ENCODE measurements around the gene HNRNPF. TPM values are rescaled to one million over a fixed set of nuclear protein-coding genes. Genes with fewer than 3 reads are reported as not detected.

The HNRNPF gene
- total and polyA plus RNA-seq, 2 of the 4 experiments (the other 2 are of a cell fraction) = 169 to 207 TPM

DNA sequence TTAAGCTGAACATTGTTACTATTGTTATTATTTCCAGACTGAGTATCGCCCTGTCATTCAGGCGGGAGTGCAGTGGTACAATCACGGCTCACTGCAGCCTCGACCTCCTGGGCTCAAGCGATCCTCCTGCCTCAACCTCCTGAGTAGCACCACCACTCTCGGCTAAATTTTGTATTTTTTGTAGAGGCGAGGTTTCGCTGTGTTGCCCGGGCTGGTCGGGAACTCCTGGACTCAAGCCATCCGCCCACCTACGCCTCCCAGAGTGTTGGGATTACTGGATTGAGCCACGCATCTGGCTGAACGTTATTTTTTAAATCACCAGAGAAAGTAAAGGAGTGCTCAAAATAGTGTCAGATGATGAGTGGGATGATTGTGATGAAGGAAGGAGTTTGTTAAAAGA, 1.4 kb upstream of the HNRNPF start:
- H3K9ac ChIP-seq (ENCODE audit: low read depth, low read length) = no peak overlapping the region
- dilution Hi-C loops (cut with HindIII; ENCODE audit: low sequenced_read_pairs, unreplicated experiment) = no loop called here
- POLR2A ChIA-PET (ENCODE audit: unreplicated experiment) = no interaction called here

More for the DNA sequence above, 1.4 kb upstream of the HNRNPF start:
- TF ChIP-seq SMC3 (IDR thresholded peaks at IDR 0.05; ENCODE audit: low read depth, low read length) (no peak), FOS (IDR thresholded peaks at IDR 0.05; ENCODE audit: low read depth, low read length) (no peak), CEBPB (IDR thresholded peaks at IDR 0.05; ENCODE audit: low read depth, low read length) (no peak), MAZ (IDR thresholded peaks at IDR 0.05; ENCODE audit: borderline replicate concordance, low read depth, low read length) (no peak), RFX5 (IDR thresholded peaks at IDR 0.05; ENCODE audit: low read depth, low read length) (no peak), MAFK (IDR thresholded peaks at IDR 0.05; ENCODE audit: low read depth, low read length) (no peak), RCOR1 (IDR thresholded peaks at IDR 0.05; ENCODE audit: insufficient replicate concordance, low read length) (no peak), RAD21 (IDR thresholded peaks at IDR 0.05; ENCODE audit: low read length) (no peak), CHD1 (IDR thresholded peaks at IDR 0.05; ENCODE audit: low read depth, low read length) (no peak), POLR2A (IDR thresholded peaks at IDR 0.05; ENCODE audit: low read depth, low read length) (no peak), NFE2L2 (IDR thresholded peaks at IDR 0.05; ENCODE audit: low read depth, low read length) (no peak), BHLHE40 (IDR thresholded peaks at IDR 0.05; ENCODE audit: low read depth, low read length) (no peak), MXI1 (IDR thresholded peaks at IDR 0.05; ENCODE audit: borderline replicate concordance, low read depth, low read length) (no peak)
- TF ChIP-seq, protein P1, sequence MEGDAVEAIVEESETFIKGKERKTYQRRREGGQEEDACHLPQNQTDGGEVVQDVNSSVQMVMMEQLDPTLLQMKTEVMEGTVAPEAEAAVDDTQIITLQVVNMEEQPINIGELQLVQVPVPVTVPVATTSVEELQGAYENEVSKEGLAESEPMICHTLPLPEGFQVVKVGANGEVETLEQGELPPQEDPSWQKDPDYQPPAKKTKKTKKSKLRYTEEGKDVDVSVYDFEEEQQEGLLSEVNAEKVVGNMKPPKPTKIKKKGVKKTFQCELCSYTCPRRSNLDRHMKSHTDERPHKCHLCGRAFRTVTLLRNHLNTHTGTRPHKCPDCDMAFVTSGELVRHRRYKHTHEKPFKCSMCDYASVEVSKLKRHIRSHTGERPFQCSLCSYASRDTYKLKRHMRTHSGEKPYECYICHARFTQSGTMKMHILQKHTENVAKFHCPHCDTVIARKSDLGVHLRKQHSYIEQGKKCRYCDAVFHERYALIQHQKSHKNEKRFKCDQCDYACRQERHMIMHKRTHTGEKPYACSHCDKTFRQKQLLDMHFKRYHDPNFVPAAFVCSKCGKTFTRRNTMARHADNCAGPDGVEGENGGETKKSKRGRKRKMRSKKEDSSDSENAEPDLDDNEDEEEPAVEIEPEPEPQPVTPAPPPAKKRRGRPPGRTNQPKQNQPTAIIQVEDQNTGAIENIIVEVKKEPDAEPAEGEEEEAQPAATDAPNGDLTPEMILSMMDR (conservative IDR thresholded peaks at IDR 0.05; ENCODE audit: low read depth, low read length) = no peak
- TF ChIP-seq, protein P2, sequence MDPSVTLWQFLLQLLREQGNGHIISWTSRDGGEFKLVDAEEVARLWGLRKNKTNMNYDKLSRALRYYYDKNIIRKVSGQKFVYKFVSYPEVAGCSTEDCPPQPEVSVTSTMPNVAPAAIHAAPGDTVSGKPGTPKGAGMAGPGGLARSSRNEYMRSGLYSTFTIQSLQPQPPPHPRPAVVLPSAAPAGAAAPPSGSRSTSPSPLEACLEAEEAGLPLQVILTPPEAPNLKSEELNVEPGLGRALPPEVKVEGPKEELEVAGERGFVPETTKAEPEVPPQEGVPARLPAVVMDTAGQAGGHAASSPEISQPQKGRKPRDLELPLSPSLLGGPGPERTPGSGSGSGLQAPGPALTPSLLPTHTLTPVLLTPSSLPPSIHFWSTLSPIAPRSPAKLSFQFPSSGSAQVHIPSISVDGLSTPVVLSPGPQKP (IDR thresholded peaks at IDR 0.05; ENCODE audit: borderline replicate concordance, low read depth, low read length) = no peak
- TF ChIP-seq, protein P3, sequence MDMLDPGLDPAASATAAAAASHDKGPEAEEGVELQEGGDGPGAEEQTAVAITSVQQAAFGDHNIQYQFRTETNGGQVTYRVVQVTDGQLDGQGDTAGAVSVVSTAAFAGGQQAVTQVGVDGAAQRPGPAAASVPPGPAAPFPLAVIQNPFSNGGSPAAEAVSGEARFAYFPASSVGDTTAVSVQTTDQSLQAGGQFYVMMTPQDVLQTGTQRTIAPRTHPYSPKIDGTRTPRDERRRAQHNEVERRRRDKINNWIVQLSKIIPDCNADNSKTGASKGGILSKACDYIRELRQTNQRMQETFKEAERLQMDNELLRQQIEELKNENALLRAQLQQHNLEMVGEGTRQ (IDR thresholded peaks at IDR 0.05; ENCODE audit: low read depth, low read length) = no peak
- Histone ChIP-seq H3K9me3 (ENCODE audit: control insufficient read depth, insufficient read depth, low read length) (no peaks in the 10 kb centered on the region), H3K9me1 (ENCODE audit: insufficient read depth, low read length) (no peaks in the 10 kb centered on the region), H3K4me2 (ENCODE audit: low read depth, low read length) (no peak overlapping the region), H3K4me1 (ENCODE audit: control insufficient read depth, insufficient read depth, low read length) (peaks cover 2% of the 10 kb centered on the region; the same call in 1 of the 2 replicates), H2AK5ac (ENCODE audit: low read depth, low read length) (no peak overlapping the region), H3K36me3 (ENCODE audit: control insufficient read depth, insufficient read depth, low read length) (no peaks in the 10 kb centered on the region), H2AK9ac (replicated peaks; ENCODE audit: low read depth, low read length, poor library complexity) (no peak overlapping the region), H3K27ac (ENCODE audit: insufficient read depth, low read length) (no peak overlapping the region), H4K8ac (ENCODE audit: low read depth in 2 of 2, low read length in 2 of 2) (0 out of 4 replicates have a peak overlapping the region, but pooled peaks of 1 of the 2 experiments have one; percentile 98), H2BK120ac (ENCODE audit: low read depth, low read length) (no peak overlapping the region), H2BK15ac (ENCODE audit: low read depth, low read length) (no peak overlapping the region), H4K5ac (ENCODE audit: low read depth, low read length) (no peak overlapping the region), H3K18ac (ENCODE audit: low read depth, low read length) (no peak overlapping the region), H4K20me1 (ENCODE audit: insufficient read depth, low read length) (peaks cover 31% of the 10 kb centered on the region), H4K91ac (ENCODE audit: insufficient read depth, low read depth, low read length) (no peak overlapping the region), H2AFZ (replicated peaks; ENCODE audit: low read length, poor library complexity) (no peak overlapping the region), H3K23ac (ENCODE audit: low read depth, low read length) (no peak overlapping the region), H3K79me1 (ENCODE audit: low read depth in 1 of 2, low read length in 2 of 2) (peaks cover 4 to 23% of the 10 kb centered on the region in 2 experiments; a peak in 2 of 4 replicates), H2BK20ac (ENCODE audit: low read depth, low read length) (no peak overlapping the region), H3K56ac (ENCODE audit: extremely low read depth, insufficient read depth, low read length) (no peak overlapping the region), H3K27me3 (ENCODE audit: control insufficient read depth, insufficient read depth, low read length) (no peaks in the 10 kb centered on the region), H3K14ac (replicated peaks; ENCODE audit: low read depth, low read length) (no peak overlapping the region), H3K4me3 (ENCODE audit: insufficient read depth, low read depth, low read length) (no peak overlapping the region), H2BK5ac (ENCODE audit: low read depth, low read length, poor library complexity, severe bottlenecking) (no peak overlapping the region), H3K4ac (ENCODE audit: low read depth, low read length) (no peak overlapping the region)
- 95% methylated on average over 4 of the region's 14 CpGs; no CpG with 5 or more reads in 1 of the 2 experiments for WGBS, 2 experiments (ENCODE audit: extremely low coverage in 2 of 2, insufficient read length in 1 of 2)
- ATAC-seq (ENCODE audit: low read depth) (no peak), DNase-seq (no peak)
- CTCF ChIA-PET = no interaction called here
- no TSS peak for BruUV-seq (replicated peaks)
- in situ Hi-C loops (cut with MboI; ENCODE audit: low sequenced_read_pairs) (loop anchor here (25.0 kb wide), 1 partner anchor 1577 kb away; the partner anchor contains the start of gene DEPP1), intact Hi-C loops (cut with micrococcal nuclease) (no loop called here)
